RWPE2 (cell line): ENCODE results near the gene OR6S1.
A peak's percentile ranks its signal among the peaks of the same experiment; 100 is the strongest.
"Not testable (repeated sequence)": the region's sequence is repeated elsewhere in the genome, so short reads cannot be mapped to it uniquely, and the experiment has no call there.

Source experiments
- ATAC-seq: fragments of 200-7000 bp; cut with Tn5 transposase; 3 replicates; pipeline ENCODE4 v1.9.1; 2021; ENCODE audit warnings: low read depth
- DNase-seq: peaks from one replicate; pipeline ENCODE4 v3.0.0-alpha.2; 2020; ENCODE audit warnings: low spot score
- H3K27ac ChIP-seq: fragments of 450-650 bp; 2 replicates; pipeline ENCODE4 v1.5.1; 2017; ENCODE audit warnings: mild to moderate bottlenecking; ENCODE audit not compliant: poor library complexity, severe bottlenecking
- H3K27me3 ChIP-seq: fragments of 250-450 bp; sonication (Bioruptor Pico); 2 replicates; pipeline ENCODE4 v1.5.1; 2021; ENCODE audit warnings: mild to moderate bottlenecking, moderate library complexity; ENCODE audit not compliant: insufficient read depth, poor library complexity, severe bottlenecking
- H3K36me3 ChIP-seq: fragments of 250-450 bp; sonication (Bioruptor Pico); 2 replicates; pipeline ENCODE4 v1.5.1; 2020; ENCODE audit warnings: low read depth, mild to moderate bottlenecking, moderate library complexity
- H3K4me1 ChIP-seq: fragments of 250-450 bp; sonication (Bioruptor Pico); 2 replicates; pipeline ENCODE4 v1.5.1; 2021; ENCODE audit warnings: mild to moderate bottlenecking, moderate library complexity; ENCODE audit not compliant: insufficient read depth, poor library complexity, severe bottlenecking
- H3K4me3 ChIP-seq: fragments of 250-450 bp; sonication (Bioruptor Pico); 2 replicates; pipeline ENCODE4 v1.5.1; 2021; ENCODE audit warnings: mild to moderate bottlenecking, moderate library complexity; ENCODE audit not compliant: severe bottlenecking
- H3K9me3 ChIP-seq: fragments of 250-450 bp; sonication (Bioruptor Pico); 2 replicates; pipeline ENCODE4 v1.5.1; 2021; ENCODE audit warnings: mild to moderate bottlenecking, moderate library complexity; ENCODE audit not compliant: severe bottlenecking
- CTCF ChIP-seq: fragments of 450-650 bp; IDR thresholded peaks from one replicate; pipeline ENCODE4 v1.5.1; 2017; ENCODE audit warnings: mild to moderate bottlenecking, moderate library complexity; ENCODE audit not compliant: poor library complexity, severe bottlenecking

Gene OR6S1

GRCh38 chr14:20667957-20668356, 26.5 kb upstream of the OR6S1 start:
- no peak overlapping the region for H3K27ac ChIP-seq
- TF ChIP-seq CTCF = no peak
- DNase-seq = no peak
- no peak overlapping the region for H3K4me3 ChIP-seq
- no peaks in the 10 kb centered on the region for H3K27me3 ChIP-seq
- no peaks in the 10 kb centered on the region for H3K36me3 ChIP-seq
- H3K9me3 ChIP-seq = no peaks in the 10 kb centered on the region
- H3K4me1 ChIP-seq = no peaks in the 10 kb centered on the region
- no peak for ATAC-seq

GRCh38 chr14:20666400-20666961, 25.0 kb upstream of the OR6S1 start:
- H3K27me3 ChIP-seq = not testable (repeated sequence)

GRCh38 chr14:20662968-20663732, 21.7 kb upstream of the OR6S1 start:
- Histone ChIP-seq H3K27me3 (no peaks in the 10 kb centered on the region), H3K36me3 (no peaks in the 10 kb centered on the region), H3K4me1 (no peaks in the 10 kb centered on the region), H3K9me3 (no peaks in the 10 kb centered on the region), H3K27ac (no peak overlapping the region), H3K4me3 (peak overlapping the region; percentile 38)
- TF ChIP-seq CTCF = peak; percentile 71
- DNase-seq = peak; percentile 85
- peak; percentile 87 for ATAC-seq

More at GRCh38 chr14:20666400-20666961, 25.0 kb upstream of the OR6S1 start:
- not testable (repeated sequence) for H3K4me1 ChIP-seq, DNase-seq, H3K9me3 ChIP-seq, H3K36me3 ChIP-seq, ATAC-seq, H3K4me3 ChIP-seq, H3K27ac ChIP-seq

- Histone ChIP-seq H3K27me3 (no peaks in the 10 kb centered on the region), H3K27ac (no peak overlapping the region), H3K4me3 (no peak overlapping the region), H3K4me1 (no peaks in the 10 kb centered on the region), H3K9me3 (no peaks in the 10 kb centered on the region), H3K36me3 (no peaks in the 10 kb centered on the region)
- no peak for TF ChIP-seq CTCF
- ATAC-seq (no peak), DNase-seq (no peak)
These were observed 19.7 kb upstream of the OR6S1 start for GRCh38 chr14:20661197-20661596.

- Histone ChIP-seq H3K27ac (no peak overlapping the region), H3K9me3 (no peaks in the 10 kb centered on the region), H3K36me3 (no peaks in the 10 kb centered on the region), H3K4me1 (no peaks in the 10 kb centered on the region), H3K27me3 (peaks cover 10% of the 10 kb centered on the region), H3K4me3 (no peak overlapping the region)
- ATAC-seq = no peak
- TF ChIP-seq CTCF = no peak
- DNase-seq = no peak
These were observed 18.4 kb upstream of the OR6S1 start for GRCh38 chr14:20659813-20660395.
